Activated T-helper 2 cell treated with anti-CD3 and anti-CD28 coated beads, Interferon-gamma antibody, Interleukin-2, Interleukin-4, amounts not matched to agents 10 μg/mL and 5 μg/mL and 100 μg/mL, durations not matched to agents 14 hours and 24 hours and 36 hours (primary cell): ENCODE data around the gene CALB2. TPM values are rescaled to one million over a fixed set of nuclear protein-coding genes. Genes with fewer than 3 reads are reported as not detected.

Experiments
- total RNA-seq: library from RNA; stranded (reverse); gene quantifications from 2 replicates; pipeline ENCODE4 v1.2.3, GENCODE V29; 2022

The CALB2 gene
- total RNA-seq, 1 donor from 2014 or later = not detected

Other genes with a start within 250 kb of the CALB2 start
- gene HYDIN, start 128.0 kb upstream of the CALB2 start, total RNA-seq = not detected in 2 replicates
- gene CMTR2, start 69.3 kb upstream of the CALB2 start, total RNA-seq = 17.1 and 19.6 TPM in 2 replicates
- not detected in 2 replicates for gene TLE7, start 83.3 kb downstream of the CALB2 start, total RNA-seq
- 4.9 and 6.0 TPM in 2 replicates for gene ZNF23, start 103.5 kb downstream of the CALB2 start, total RNA-seq
- gene ZNF19, start 130.6 kb downstream of the CALB2 start, total RNA-seq = 2.1 and 2.8 TPM in 2 replicates
- gene CHST4, start 167.7 kb downstream of the CALB2 start, total RNA-seq = 0.09 TPM in 1 of 2 replicates, not detected in the other
- gene TAT, start 218.4 kb downstream of the CALB2 start, total RNA-seq = not detected in 2 replicates